ENCODE results near the gene CCDC13. TPM values are rescaled to one million over a fixed set of nuclear protein-coding genes. Genes with fewer than 3 reads are reported as not detected.
A peak's percentile ranks its signal among the peaks of the same experiment; 100 is the strongest.

CCDC13 gene
- total and polyA plus RNA-seq, 2 of the 13 experiments (the other 11 are each of a cell fraction or from before 2014, with no cell fraction given), result 0.22 to 0.51 TPM

GRCh38 chr3:42732829-42733459 is 40.1 kb downstream of the CCDC13 start (continued):
- TF ChIP-seq ZNF407 (CRISPR knock-in tag; IDR thresholded peaks at IDR 0.05; ENCODE audit: not compliant biosample characterization) (no peak), NFE2 (CRISPR knock-in tag; IDR thresholded peaks at IDR 0.05) (no peak), ZKSCAN1 (IDR thresholded peaks at IDR 0.05; ENCODE audit: low read length) (no peak), ZFY (CRISPR knock-in tag; IDR thresholded peaks at IDR 0.05) (peak; percentile 89), RXRA (CRISPR knock-in tag; IDR thresholded peaks at IDR 0.05) (no peak), ZNF281 (CRISPR knock-in tag; IDR thresholded peaks at IDR 0.05; ENCODE audit: borderline replicate concordance) (no peak), PAXIP1 (CRISPR knock-in tag; conservative IDR thresholded peaks at IDR 0.05) (no peak), ZFP1 (CRISPR knock-in tag; IDR thresholded peaks at IDR 0.05) (no peak), CREB3 (CRISPR knock-in tag; IDR thresholded peaks at IDR 0.05) (no peak), IRF2 (CRISPR knock-in tag; IDR thresholded peaks at IDR 0.05) (no peak), ZNF484 (CRISPR knock-in tag; IDR thresholded peaks at IDR 0.05; ENCODE audit: borderline replicate concordance, low read depth) (no peak), ZNF775 (CRISPR knock-in tag; IDR thresholded peaks at IDR 0.05; ENCODE audit: borderline replicate concordance) (no peak), ZNF331 (CRISPR knock-in tag; IDR thresholded peaks at IDR 0.05) (peak; percentile 40), ZBTB38 (CRISPR knock-in tag; IDR thresholded peaks at IDR 0.05) (no peak), RELA (CRISPR knock-in tag; IDR thresholded peaks at IDR 0.05) (no peak)

Measured in HepG2 (cell line).